ENCODE results near the gene B3GAT3. TPM values are rescaled to one million over a fixed set of nuclear protein-coding genes. Genes with fewer than 3 reads are reported as not detected.

Gene B3GAT3
- total and polyA plus RNA-seq, 10 donors = 25.2 to 65.7 (median 39.8) TPM

DNA sequence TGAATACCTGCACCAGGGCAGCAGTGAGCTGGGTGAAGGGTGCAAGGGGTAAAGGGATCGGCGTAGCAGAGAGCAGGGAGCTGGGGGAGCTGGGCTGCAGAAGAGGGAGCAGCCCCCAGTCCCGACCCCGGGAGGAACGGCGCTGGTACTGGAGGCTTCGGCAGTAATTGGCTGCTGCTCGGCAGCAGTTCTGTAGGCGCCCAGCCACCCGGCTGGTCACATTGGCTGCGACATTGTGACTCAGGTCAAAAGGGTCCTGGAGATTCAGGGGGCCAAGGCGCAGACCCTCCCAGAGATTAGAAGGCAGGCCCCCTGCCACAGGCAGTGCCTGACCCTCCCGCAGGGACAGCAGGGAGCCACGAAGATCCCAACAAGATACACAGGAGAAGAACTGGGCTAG is 45.9 kb downstream of the B3GAT3 start:
- Histone ChIP-seq H3K27me3 (replicated peaks in 1 of 7) (no peaks in the 10 kb centered on the region), H3K36me3 (peaks cover 0 to 75% (median 53%) of the 10 kb centered on the region in 6 donors), H3K4me1 (peaks cover 29 to 69% (median 48%) of the 10 kb centered on the region in 6 donors), H3K9me3 (no peaks in the 10 kb centered on the region), H3K27ac (peak overlapping the region; percentile 69 to 94 (median 89)), H3K4me3 (peak overlapping the region in 3 of 8 donors; percentile 76 to 90 (median 78))
- intact Hi-C loops (cut with DNase I; ENCODE audit: low total_unique reads) = no loop called here
- peak; percentile 76 for DNase-seq
- TF ChIP-seq POLR2AphosphoS5 (IDR thresholded peaks at IDR 0.05) (no peak), POLR2A (IDR thresholded peaks at IDR 0.05) (no peak)
- TF ChIP-seq, protein P1, sequence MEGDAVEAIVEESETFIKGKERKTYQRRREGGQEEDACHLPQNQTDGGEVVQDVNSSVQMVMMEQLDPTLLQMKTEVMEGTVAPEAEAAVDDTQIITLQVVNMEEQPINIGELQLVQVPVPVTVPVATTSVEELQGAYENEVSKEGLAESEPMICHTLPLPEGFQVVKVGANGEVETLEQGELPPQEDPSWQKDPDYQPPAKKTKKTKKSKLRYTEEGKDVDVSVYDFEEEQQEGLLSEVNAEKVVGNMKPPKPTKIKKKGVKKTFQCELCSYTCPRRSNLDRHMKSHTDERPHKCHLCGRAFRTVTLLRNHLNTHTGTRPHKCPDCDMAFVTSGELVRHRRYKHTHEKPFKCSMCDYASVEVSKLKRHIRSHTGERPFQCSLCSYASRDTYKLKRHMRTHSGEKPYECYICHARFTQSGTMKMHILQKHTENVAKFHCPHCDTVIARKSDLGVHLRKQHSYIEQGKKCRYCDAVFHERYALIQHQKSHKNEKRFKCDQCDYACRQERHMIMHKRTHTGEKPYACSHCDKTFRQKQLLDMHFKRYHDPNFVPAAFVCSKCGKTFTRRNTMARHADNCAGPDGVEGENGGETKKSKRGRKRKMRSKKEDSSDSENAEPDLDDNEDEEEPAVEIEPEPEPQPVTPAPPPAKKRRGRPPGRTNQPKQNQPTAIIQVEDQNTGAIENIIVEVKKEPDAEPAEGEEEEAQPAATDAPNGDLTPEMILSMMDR (IDR thresholded peaks at IDR 0.05 in 8 of 11, conservative IDR thresholded peaks at IDR 0.05 in 3 of 11) = no peak
- 84 to 94% (median 89%) methylated on average over 10 to 14 of the region's 14 CpGs for WGBS, 5 donors

DNA sequence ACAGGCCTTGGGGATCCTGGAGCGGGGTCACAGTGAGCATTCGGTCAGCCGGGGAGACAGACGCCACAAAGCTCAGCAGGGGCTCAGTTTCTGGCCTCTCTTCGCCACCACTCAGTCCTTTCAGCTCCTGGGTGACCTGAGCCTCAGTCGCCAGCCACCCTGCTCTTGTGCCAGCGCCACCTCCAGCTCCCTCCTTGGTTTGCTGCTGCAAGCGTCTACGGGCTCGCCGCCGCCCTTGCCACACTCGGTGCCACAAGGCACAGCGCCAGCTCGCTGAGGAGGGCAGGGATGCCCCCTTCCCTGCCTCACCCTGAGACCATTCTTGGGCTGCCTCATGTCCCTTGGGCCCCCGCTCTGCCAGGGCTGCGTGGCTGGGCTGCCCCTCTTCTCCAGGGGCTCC is 46.6 kb downstream of the B3GAT3 start:
- Histone ChIP-seq H3K27me3 (replicated peaks in 1 of 7) (no peaks in the 10 kb centered on the region), H3K4me1 (peaks cover 32 to 76% (median 54%) of the 10 kb centered on the region in 6 donors), H3K36me3 (peaks cover 0 to 75% (median 55%) of the 10 kb centered on the region in 6 donors), H3K4me3 (peak overlapping the region in 7 of 8 donors; percentile 67 to 90 (median 76)), H3K27ac (peak overlapping the region; percentile 11 to 94 (median 89)), H3K9me3 (no peaks in the 10 kb centered on the region)
- peak in 2 of 3 donors; percentile 14 to 23 for TF ChIP-seq POLR2AphosphoS5 (IDR thresholded peaks at IDR 0.05)
- no peak for TF ChIP-seq POLR2A (IDR thresholded peaks at IDR 0.05)
- peak; percentile 85 for DNase-seq
- intact Hi-C loops (cut with DNase I; ENCODE audit: low total_unique reads) = no loop called here
- WGBS, 5 donors = 54 to 77% (median 63%) methylated on average over 17 of the region's 17 CpGs

DNA sequence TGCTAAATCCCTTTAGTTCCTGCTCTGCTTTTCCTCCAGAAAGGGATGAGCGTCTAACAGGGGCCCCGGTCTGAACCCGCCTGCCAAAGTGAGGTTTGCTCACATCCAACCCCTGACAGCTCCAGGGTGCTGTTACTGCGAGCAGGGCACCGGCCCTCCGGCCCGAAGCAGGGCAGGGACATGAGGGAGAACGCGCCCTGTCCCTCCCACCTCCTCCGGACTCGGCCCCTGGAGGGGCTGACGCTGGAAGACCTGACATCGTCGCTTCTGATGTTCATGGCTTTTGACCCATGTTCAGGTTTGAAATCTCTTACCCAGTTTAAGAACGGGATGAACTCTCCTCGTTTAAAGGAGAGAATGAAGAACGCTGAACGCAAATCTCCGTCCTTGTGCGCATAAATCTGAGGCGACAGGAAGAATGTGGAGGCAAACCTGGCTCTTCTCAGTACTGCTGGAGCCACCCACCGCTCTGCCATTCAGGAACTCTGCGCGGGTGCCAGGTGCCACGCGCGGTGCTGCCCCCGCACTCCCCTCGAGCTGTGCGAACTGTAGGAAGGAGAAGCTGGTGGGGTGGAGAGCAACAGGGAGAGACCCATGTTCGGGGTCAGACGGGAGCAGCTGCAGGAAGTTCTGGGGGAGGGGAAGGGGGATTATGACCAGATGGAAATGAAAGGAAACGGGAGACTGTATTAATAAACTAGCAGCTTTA is 47.3 kb downstream of the B3GAT3 start:
- Histone ChIP-seq H3K9me3 (no peaks in the 10 kb centered on the region), H3K27me3 (replicated peaks in 1 of 7) (no peaks in the 10 kb centered on the region), H3K27ac (peak overlapping the region; percentile 80 to 94 (median 89)), H3K4me1 (peaks cover 32 to 79% (median 58%) of the 10 kb centered on the region in 6 donors), H3K36me3 (peaks cover 0 to 75% (median 58%) of the 10 kb centered on the region in 6 donors), H3K4me3 (peak overlapping the region; percentile 67 to 90 (median 76))
- 0 to 1% (median 1%) methylated on average over 24 to 33 of the region's 33 CpGs for WGBS, 5 donors
- DNase-seq = peak; percentile 90
- intact Hi-C loops (cut with DNase I; ENCODE audit: low total_unique reads) = no loop called here
- no peak for TF ChIP-seq POLR2A (IDR thresholded peaks at IDR 0.05)
- peak in 2 of 3 donors; percentile 8 to 22 for TF ChIP-seq POLR2AphosphoS5 (IDR thresholded peaks at IDR 0.05)

DNA sequence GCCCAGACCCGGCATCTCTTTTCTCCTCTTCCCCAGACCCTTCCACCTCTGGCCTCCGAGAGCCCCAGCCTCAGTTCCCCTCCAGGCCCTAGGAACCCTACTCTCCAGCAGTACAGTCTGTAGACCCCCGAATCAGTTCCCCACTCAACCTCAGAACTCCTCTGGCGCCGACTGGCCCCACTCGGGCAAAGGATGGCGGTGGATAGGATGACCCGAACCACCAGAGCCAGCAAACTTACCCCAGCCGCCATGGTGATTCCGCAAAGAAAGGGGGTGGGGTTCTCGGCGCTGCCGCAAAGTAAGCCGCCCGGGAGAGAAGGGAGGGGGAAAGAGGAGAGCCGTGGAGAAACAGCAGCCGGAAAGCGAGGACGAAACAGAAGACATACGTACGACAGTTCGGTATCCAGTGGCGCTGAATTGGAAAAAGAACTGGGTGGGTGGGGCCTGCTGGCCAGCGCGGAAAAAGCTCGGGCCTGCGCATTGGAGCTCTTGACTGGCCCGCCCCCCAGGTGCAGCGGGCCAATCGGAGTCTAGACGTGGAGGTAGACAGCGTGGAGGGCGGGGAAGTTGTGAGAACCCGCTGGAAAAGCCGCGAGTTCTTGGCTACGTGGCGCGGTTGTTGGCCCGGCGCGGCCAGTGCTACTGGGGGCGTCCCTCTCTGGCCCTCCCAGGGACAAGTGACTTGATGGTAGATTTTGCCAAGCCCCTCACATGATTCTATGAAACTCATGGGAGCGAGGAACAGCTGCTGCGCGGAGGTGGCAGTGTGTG is 48.0 kb downstream of the B3GAT3 start, which contains the start of gene EEF1G:
EEF1G (minus strand) TSS at position 300 of the 771 bp plus-strand sequence; CDS start at position 251, 49 bp downstream.
- H3K27ac ChIP-seq = peak within 1 kb of the TSS; percentile 81 to 94 (median 89)
- DNase-seq = peak; percentile 99
- no peaks in the 10 kb centered on the region for H3K27me3 ChIP-seq (replicated peaks in 1 of 7)
- H3K36me3 ChIP-seq = peaks cover 0 to 75% (median 62%) of the 10 kb centered on the region in 6 donors
- H3K9me3 ChIP-seq = no peaks in the 10 kb centered on the region
- TF ChIP-seq, protein P1 (IDR thresholded peaks at IDR 0.05 in 8 of 11, conservative IDR thresholded peaks at IDR 0.05 in 3 of 11) = peak in 5 of 11 experiments; percentile 0 to 36 (median 12)
- TF ChIP-seq POLR2AphosphoS5 (IDR thresholded peaks at IDR 0.05) (peak; percentile 90 to 94 (median 92)), POLR2A (IDR thresholded peaks at IDR 0.05) (peak in 2 of 3 donors; percentile 35 to 71)
- H3K4me3 ChIP-seq = peak within 1 kb of the TSS; percentile 67 to 90 (median 77)
- intact Hi-C loops (cut with DNase I; ENCODE audit: low total_unique reads) = no loop called here
- peaks cover 32 to 79% (median 60%) of the 10 kb centered on the region in 6 donors for H3K4me1 ChIP-seq
- WGBS, 5 donors = 0 to 1% (median 1%) methylated on average over 45 to 46 of the region's 46 CpGs
